ENCODE data around the gene GBP4.
"Not testable (repeated sequence)": the region's sequence is repeated elsewhere in the genome, so short reads cannot be mapped to it uniquely, and the experiment has no call there.

The GBP4 gene

GRCh38 chr1:89198491-89199072 is at the start of gene GBP4:
Gene GBP4 (minus strand): TSS chr1:89198942. CDS start chr1:89198834, 108 bp downstream.
- no peak for DNase-seq

GRCh38 chr1:89243046-89243445 is 44.3 kb upstream of the GBP4 start:
- DNase-seq = no peak

GRCh38 chr1:89221341-89221740 is 22.6 kb upstream of the GBP4 start:
- DNase-seq = no peak

- DNase-seq = not testable (repeated sequence)
These were observed 21.1 kb upstream of the GBP4 start for GRCh38 chr1:89219851-89220250.

GRCh38 chr1:89218941-89219340 is 20.2 kb upstream of the GBP4 start:
- DNase-seq = not testable (repeated sequence)

- no peak for DNase-seq
These were observed 14.6 kb upstream of the GBP4 start for GRCh38 chr1:89213347-89213746.

GRCh38 chr1:89211035-89211634 is 12.4 kb upstream of the GBP4 start:
- no peak for DNase-seq

GRCh38 chr1:89206373-89206772 is 7.6 kb upstream of the GBP4 start:
- DNase-seq = no peak

GRCh38 chr1:89203166-89203565 is 4.4 kb upstream of the GBP4 start:
- DNase-seq = no peak

- no peak for DNase-seq
These were observed 2.5 kb upstream of the GBP4 start for GRCh38 chr1:89201106-89201794.

GRCh38 chr1:89200663-89201062 is 1.9 kb upstream of the GBP4 start:
- DNase-seq = no peak

GRCh38 chr1:89199525-89200031 is 836 bp upstream of the GBP4 start:
- DNase-seq = no peak

GRCh38 chr1:89198081-89198480 is 661 bp downstream of the GBP4 start:
- no peak for DNase-seq

- DNase-seq = no peak
These were observed 3.3 kb downstream of the GBP4 start for GRCh38 chr1:89195476-89195875.

- DNase-seq = no peak
These were observed 7.4 kb downstream of the GBP4 start for GRCh38 chr1:89191314-89191713.

GRCh38 chr1:89190017-89190416 is 8.7 kb downstream of the GBP4 start:
- DNase-seq = no peak

GRCh38 chr1:89179343-89179742 is 19.4 kb downstream of the GBP4 start:
- no peak for DNase-seq

GRCh38 chr1:89176971-89177370 is 21.8 kb downstream of the GBP4 start:
- DNase-seq = no peak

GRCh38 chr1:89175601-89176256 is 23.0 kb downstream of the GBP4 start, which contains the start of gene GBP7:
Gene GBP7 (minus strand): TSS chr1:89176003. CDS start chr1:89171935, 4,068 bp downstream.
- DNase-seq = no peak

GRCh38 chr1:89174491-89174890 is 24.3 kb downstream of the GBP4 start:
- no peak for DNase-seq

- DNase-seq = no peak
These were observed 26.1 kb downstream of the GBP4 start for GRCh38 chr1:89172468-89173143.

- no peak for DNase-seq
These were observed 27.7 kb downstream of the GBP4 start for GRCh38 chr1:89171067-89171438.
